Hair follicular keratinocyte (primary cell): ENCODE measurements around the gene SLC38A6. TPM values are rescaled to one million over a fixed set of nuclear protein-coding genes. Genes with fewer than 3 reads are reported as not detected.

Experiments
- total RNA-seq: library from RNA; depleted of rRNA; stranded (reverse); fragments of >200 nt; gene quantifications from 2 replicates; pipeline ENCODE4 v1.2.3, GENCODE V29; 2015

SLC38A6 gene
- 7.5 and 10.1 TPM in 2 replicates for total RNA-seq

GRCh38 chr14:60980811-60981632 lies at the start of gene SLC38A6, which contains the start of gene TRMT5:
Gene SLC38A6 (plus strand): TSS chr14:60981245. CDS start chr14:60981278, 33 bp downstream.
Gene TRMT5 (minus strand): TSS chr14:60981079. CDS start chr14:60980973, 106 bp downstream.

Other genes starting within 250 kb of the SLC38A6 start
- gene MNAT1, start 246.5 kb upstream of the SLC38A6 start, total RNA-seq, result 55.9 and 78.4 TPM in 2 replicates
- gene TRMT5, start 166 bp upstream of the SLC38A6 start, total RNA-seq, result 11.6 and 16.1 TPM in 2 replicates